Keratinocyte (primary cell): ENCODE data around the gene RBM47. TPM values are rescaled to one million over a fixed set of nuclear protein-coding genes. Genes with fewer than 3 reads are reported as not detected.

Source experiments
- DNase-seq: peaks from one replicate; pipeline ENCODE4 v3.0.0-alpha.2; 2011; ENCODE audit warnings: low read depth, missing footprints, low spot score
- FAIRE-seq: peaks from 2 replicates; lab custom pipeline; 2011; peaks lifted over from hg19 to GRCh38; lab: Jason Lieb, UNC
- H2AFZ ChIP-seq: 2 replicates; pipeline ENCODE4 v1.6.0; 2012; ENCODE audit warnings: low read length, control low read depth, inconsistent platforms; ENCODE audit not compliant: control insufficient read depth
- H3K27ac ChIP-seq: 2 replicates; pipeline ENCODE4 v1.5.1; 2011; ENCODE audit warnings: low read length; ENCODE audit not compliant: control insufficient read depth, insufficient read depth
- H3K27me3 ChIP-seq: 3 replicates; pipeline ENCODE4 v1.6.0; 2011; ENCODE audit warnings: low read length; ENCODE audit not compliant: control insufficient read depth, insufficient read depth; ENCODE audit errors: extremely low read depth
- H3K36me3 ChIP-seq, 2 experiments: 2 replicates in 1 of 2; 3 replicates in 1 of 2; pipeline ENCODE4 v1.5.1; 2011; ENCODE audit warnings: low read length in 2 of 2, mild to moderate bottlenecking in 1 of 2; ENCODE audit not compliant: control insufficient read depth in 2 of 2, insufficient read depth in 2 of 2; ENCODE audit errors: extremely low read depth in 1 of 2
- H3K4me1 ChIP-seq: 3 replicates; pipeline ENCODE4 v1.5.1; 2011; ENCODE audit warnings: low read length; ENCODE audit not compliant: control insufficient read depth, insufficient read depth; ENCODE audit errors: extremely low read depth
- H3K4me2 ChIP-seq: 3 replicates; pipeline ENCODE4 v1.6.0; 2011; ENCODE audit warnings: low read depth, low read length; ENCODE audit not compliant: control insufficient read depth, insufficient read depth; ENCODE audit errors: extremely low read depth
- H3K4me3 ChIP-seq, 3 experiments: fragments of 200-600 bp in 1 of 3; sonication (generic) in 1 of 3; 2 replicates in 2 of 3; 3 replicates in 1 of 3; pipeline ENCODE4 v1.5.1; 2011 to 2016; ENCODE audit warnings: low read length in 3 of 3, mild to moderate bottlenecking in 3 of 3, control low read depth in 2 of 3, inconsistent platforms in 1 of 3, low read depth in 1 of 3, mixed read lengths in 1 of 3, mixed run types in 1 of 3, moderate library complexity in 1 of 3; ENCODE audit not compliant: control insufficient read depth in 2 of 3, insufficient read depth in 2 of 3; ENCODE audit errors: extremely low read depth in 1 of 3
- H3K79me2 ChIP-seq: 2 replicates; pipeline ENCODE4 v1.6.0; 2012; ENCODE audit warnings: low read length; ENCODE audit not compliant: control insufficient read depth, insufficient read depth
- H3K9ac ChIP-seq: 3 replicates; pipeline ENCODE4 v1.6.0; 2011; ENCODE audit warnings: low read length; ENCODE audit not compliant: control insufficient read depth, insufficient read depth; ENCODE audit errors: extremely low read depth
- H3K9me1 ChIP-seq: 3 replicates; pipeline ENCODE4 v1.6.0; 2011; ENCODE audit warnings: low read length; ENCODE audit not compliant: control insufficient read depth, insufficient read depth; ENCODE audit errors: extremely low read depth
- H3K9me3 ChIP-seq: 2 replicates; pipeline ENCODE4 v1.5.1; 2012; ENCODE audit warnings: low read depth, low read length; ENCODE audit not compliant: control insufficient read depth
- H4K20me1 ChIP-seq: 3 replicates; pipeline ENCODE4 v1.6.0; 2011; ENCODE audit warnings: low read length; ENCODE audit not compliant: control insufficient read depth, insufficient read depth; ENCODE audit errors: extremely low read depth
- CTCF ChIP-seq, 3 experiments: IDR thresholded peaks in 1 of 3; conservative IDR thresholded peaks in 1 of 3; optimal IDR thresholded peaks in 1 of 3; 2 replicates in 2 of 3; 3 replicates in 1 of 3; pipeline versions ENCODE3 to v1.5.1; 2011; ENCODE audit warnings: low read length in 3 of 3, mild to moderate bottlenecking in 3 of 3, moderate library complexity in 2 of 3, control low read depth in 1 of 3, inconsistent platforms in 1 of 3; ENCODE audit not compliant: insufficient read depth in 2 of 3; ENCODE audit errors: extremely low read depth in 1 of 3
- EZH2 ChIP-seq: IDR thresholded peaks from one replicate; pipeline ENCODE4 v1.6.1; 2012; ENCODE audit warnings: inconsistent platforms, mild to moderate bottlenecking, low read length, moderate library complexity
- dilution Hi-C: fragments of 300-500 bp; cut with MboI; formaldehyde crosslinking; loops from one replicate; pipeline ENCODE4 v1.7.0; 2020; ENCODE audit warnings: low sequenced_read_pairs; ENCODE audit not compliant: extremely low pct_ligation_motif_present
- polyA plus RNA-seq, 5 experiments: library from polyadenylated mRNA; depleted of rRNA in 3 of 5; stranded (reverse) in 3 of 5; stranded (forward) in 1 of 5; unstranded in 1 of 5; fragments of >200 nt; gene quantifications; 1 replicate in 1 of 5; 2 replicates in 3 of 5; 3 replicates in 1 of 5; pipeline versions ENCODE4 v1.2.1 to v1.2.3, GENCODE V29; 2011 to 2012; ENCODE audit warnings: missing spikeins in 2 of 5, low read depth in 1 of 5, low replicate concordance in 1 of 5

Gene RBM47
- polyA plus RNA-seq, 1 donor (not counting 4 experiments of a cell fraction or from before 2014, with no cell fraction given) = 6.9 TPM

DNA sequence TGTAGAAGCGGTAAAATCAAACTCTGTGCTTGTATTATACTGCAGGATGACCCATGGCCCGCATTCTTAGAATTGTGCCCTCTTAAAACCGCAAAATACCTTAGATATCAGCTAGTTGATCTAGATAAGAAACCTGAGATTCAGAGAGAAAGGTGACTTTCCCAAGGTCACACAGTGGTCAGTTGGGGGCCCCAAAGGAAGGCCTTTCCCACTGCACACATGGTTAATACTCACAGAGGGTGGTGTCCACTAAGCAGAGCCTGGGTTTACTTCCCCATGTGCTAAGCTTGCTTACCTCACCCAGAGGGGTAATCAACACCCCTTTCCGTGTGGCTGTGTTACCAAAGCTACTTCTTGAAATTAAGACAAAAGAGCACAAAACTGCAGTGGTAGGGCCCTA, 66.3 kb downstream of the RBM47 start:
- no peak overlapping the region for H2AFZ ChIP-seq

DNA sequence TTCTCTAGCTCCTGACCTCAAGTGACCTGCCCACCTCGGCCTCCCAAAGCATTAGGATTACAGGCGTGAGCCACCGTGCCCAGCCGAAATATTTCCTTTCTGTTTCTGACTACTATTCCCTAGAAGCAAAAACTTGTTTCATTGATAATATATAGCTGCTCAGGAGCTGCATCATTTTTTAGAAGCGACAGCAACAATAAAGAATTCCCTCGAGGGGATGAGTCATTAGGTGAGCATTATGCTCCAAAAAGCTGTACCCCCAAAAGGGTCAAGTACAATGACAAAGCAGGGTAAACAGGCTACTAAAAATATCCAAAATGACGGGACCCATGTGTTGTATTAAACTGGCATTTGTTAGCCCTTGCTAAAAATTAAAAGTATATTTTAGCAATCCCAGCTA, 67.0 kb downstream of the RBM47 start:
- no peak overlapping the region for H3K4me3 ChIP-seq
- H3K27me3 ChIP-seq = no peaks in the 10 kb centered on the region
- TF ChIP-seq CTCF (optimal IDR thresholded peaks at IDR 0.05 in 1 of 3, IDR thresholded peaks at IDR 0.05 in 1 of 3, conservative IDR thresholded peaks at IDR 0.05 in 1 of 3; ENCODE audit: extremely low read depth in 1 of 3, insufficient read depth in 2 of 3, low read length in 3 of 3) (no peak), EZH2 (no peak)
- no peak overlapping the region for H2AFZ ChIP-seq
- H3K9me1 ChIP-seq = no peaks in the 10 kb centered on the region
- no peaks in the 10 kb centered on the region for H3K36me3 ChIP-seq
- H3K27ac ChIP-seq = no peak overlapping the region
- no peak overlapping the region for H3K9ac ChIP-seq
- H3K4me2 ChIP-seq = no peak overlapping the region
- FAIRE-seq = no peak
- dilution Hi-C loops = no loop called here
- no peaks in the 10 kb centered on the region for H4K20me1 ChIP-seq
- H3K79me2 ChIP-seq = no peaks in the 10 kb centered on the region
- no peaks in the 10 kb centered on the region for H3K9me3 ChIP-seq
- peaks cover 5% of the 10 kb centered on the region for H3K4me1 ChIP-seq
- no peak for DNase-seq

More for the DNA sequence above, 66.3 kb downstream of the RBM47 start:
- dilution Hi-C loops = no loop called here
- H3K36me3 ChIP-seq = no peaks in the 10 kb centered on the region
- DNase-seq (no peak), FAIRE-seq (no peak)
- TF ChIP-seq CTCF (optimal IDR thresholded peaks at IDR 0.05 in 1 of 3, IDR thresholded peaks at IDR 0.05 in 1 of 3, conservative IDR thresholded peaks at IDR 0.05 in 1 of 3; ENCODE audit: extremely low read depth in 1 of 3, insufficient read depth in 2 of 3, low read length in 3 of 3) = no peak
- TF ChIP-seq EZH2 = no peak
- H3K27ac ChIP-seq = no peak overlapping the region
- H3K9me1 ChIP-seq = no peaks in the 10 kb centered on the region
- no peaks in the 10 kb centered on the region for H3K27me3 ChIP-seq
- H3K4me3 ChIP-seq = no peak overlapping the region
- no peaks in the 10 kb centered on the region for H4K20me1 ChIP-seq
- no peaks in the 10 kb centered on the region for H3K9me3 ChIP-seq
- no peaks in the 10 kb centered on the region for H3K79me2 ChIP-seq
- no peak overlapping the region for H3K9ac ChIP-seq
- H3K4me2 ChIP-seq = no peak overlapping the region
- H3K4me1 ChIP-seq = peaks cover 5% of the 10 kb centered on the region
